ENCODE measurements around the gene SLF2. TPM values are rescaled to one million over a fixed set of nuclear protein-coding genes. Genes with fewer than 3 reads are reported as not detected.
A peak's percentile ranks its signal among the peaks of the same experiment; 100 is the strongest.

SLF2 gene
- total and polyA plus RNA-seq, 2 of the 13 experiments (the other 11 are each of a cell fraction or from before 2014, with no cell fraction given) = 12.2 to 48.1 TPM

DNA sequence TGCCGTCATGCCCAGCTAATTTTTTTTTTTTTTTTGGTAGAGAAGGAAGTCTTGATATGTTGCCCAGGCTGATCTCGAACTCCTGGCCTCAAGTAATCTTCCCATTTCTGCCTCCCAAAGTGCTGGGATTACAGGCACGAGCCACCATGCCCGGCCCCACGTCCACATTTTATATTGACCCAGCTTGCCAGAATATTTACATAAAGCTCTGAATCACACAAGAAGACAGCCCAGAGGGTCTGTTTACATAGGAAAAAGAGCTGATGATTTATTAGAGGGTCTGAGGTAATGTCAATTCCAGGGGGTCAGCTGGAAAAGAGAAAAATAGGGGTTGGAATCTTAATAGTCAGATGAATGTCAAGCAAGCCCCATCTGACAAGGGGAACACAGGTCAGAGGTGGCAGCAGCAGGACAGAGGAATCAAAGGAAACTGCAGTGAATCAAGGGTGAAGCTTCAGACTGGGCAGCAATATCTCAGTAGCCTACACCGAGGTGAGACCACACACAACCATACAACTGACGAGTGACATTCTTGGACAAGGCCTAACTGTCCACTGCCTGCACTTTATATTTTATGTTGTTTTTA, 15.8 kb upstream of the SLF2 start (continued):
- TF ChIP-seq ZNF709 (CRISPR knock-in tag; IDR thresholded peaks at IDR 0.05) (no peak), ZNF546 (CRISPR knock-in tag; conservative IDR thresholded peaks at IDR 0.05) (no peak), SRSF9 (IDR thresholded peaks at IDR 0.05; ENCODE audit: borderline replicate concordance, insufficient read depth, low read depth, low read length, poor library complexity, severe bottlenecking) (no peak), ZNF484 (CRISPR knock-in tag; IDR thresholded peaks at IDR 0.05; ENCODE audit: borderline replicate concordance, low read depth) (no peak), ZBTB42 (CRISPR knock-in tag; IDR thresholded peaks at IDR 0.05) (no peak), GABPA (IDR thresholded peaks at IDR 0.05; ENCODE audit: low read depth, low read length) (no peak), GABPA (CRISPR knock-in tag; IDR thresholded peaks at IDR 0.05; ENCODE audit: low read depth) (no peak), KLF15 (CRISPR knock-in tag; IDR thresholded peaks at IDR 0.05; ENCODE audit: borderline replicate concordance) (no peak), HMG20A (CRISPR knock-in tag; IDR thresholded peaks at IDR 0.05; ENCODE audit: borderline replicate concordance) (0 out of 2 replicates have a peak, but pooled peaks have one; percentile 40), HDAC2 (CRISPR knock-in tag; IDR thresholded peaks at IDR 0.05) (peak; percentile 35; the same call in 1 of the 2 replicates)
- TF ChIP-seq, protein P1, sequence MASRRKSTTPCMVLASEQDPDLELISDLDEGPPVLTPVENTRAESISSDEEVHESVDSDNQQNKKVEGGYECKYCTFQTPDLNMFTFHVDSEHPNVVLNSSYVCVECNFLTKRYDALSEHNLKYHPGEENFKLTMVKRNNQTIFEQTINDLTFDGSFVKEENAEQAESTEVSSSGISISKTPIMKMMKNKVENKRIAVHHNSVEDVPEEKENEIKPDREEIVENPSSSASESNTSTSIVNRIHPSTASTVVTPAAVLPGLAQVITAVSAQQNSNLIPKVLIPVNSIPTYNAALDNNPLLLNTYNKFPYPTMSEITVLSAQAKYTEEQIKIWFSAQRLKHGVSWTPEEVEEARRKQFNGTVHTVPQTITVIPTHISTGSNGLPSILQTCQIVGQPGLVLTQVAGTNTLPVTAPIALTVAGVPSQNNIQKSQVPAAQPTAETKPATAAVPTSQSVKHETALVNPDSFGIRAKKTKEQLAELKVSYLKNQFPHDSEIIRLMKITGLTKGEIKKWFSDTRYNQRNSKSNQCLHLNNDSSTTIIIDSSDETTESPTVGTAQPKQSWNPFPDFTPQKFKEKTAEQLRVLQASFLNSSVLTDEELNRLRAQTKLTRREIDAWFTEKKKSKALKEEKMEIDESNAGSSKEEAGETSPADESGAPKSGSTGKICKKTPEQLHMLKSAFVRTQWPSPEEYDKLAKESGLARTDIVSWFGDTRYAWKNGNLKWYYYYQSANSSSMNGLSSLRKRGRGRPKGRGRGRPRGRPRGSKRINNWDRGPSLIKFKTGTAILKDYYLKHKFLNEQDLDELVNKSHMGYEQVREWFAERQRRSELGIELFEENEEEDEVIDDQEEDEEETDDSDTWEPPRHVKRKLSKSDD (CRISPR knock-in tag; IDR thresholded peaks at IDR 0.05; ENCODE audit: low read depth) = no peak
- TF ChIP-seq, protein P2, sequence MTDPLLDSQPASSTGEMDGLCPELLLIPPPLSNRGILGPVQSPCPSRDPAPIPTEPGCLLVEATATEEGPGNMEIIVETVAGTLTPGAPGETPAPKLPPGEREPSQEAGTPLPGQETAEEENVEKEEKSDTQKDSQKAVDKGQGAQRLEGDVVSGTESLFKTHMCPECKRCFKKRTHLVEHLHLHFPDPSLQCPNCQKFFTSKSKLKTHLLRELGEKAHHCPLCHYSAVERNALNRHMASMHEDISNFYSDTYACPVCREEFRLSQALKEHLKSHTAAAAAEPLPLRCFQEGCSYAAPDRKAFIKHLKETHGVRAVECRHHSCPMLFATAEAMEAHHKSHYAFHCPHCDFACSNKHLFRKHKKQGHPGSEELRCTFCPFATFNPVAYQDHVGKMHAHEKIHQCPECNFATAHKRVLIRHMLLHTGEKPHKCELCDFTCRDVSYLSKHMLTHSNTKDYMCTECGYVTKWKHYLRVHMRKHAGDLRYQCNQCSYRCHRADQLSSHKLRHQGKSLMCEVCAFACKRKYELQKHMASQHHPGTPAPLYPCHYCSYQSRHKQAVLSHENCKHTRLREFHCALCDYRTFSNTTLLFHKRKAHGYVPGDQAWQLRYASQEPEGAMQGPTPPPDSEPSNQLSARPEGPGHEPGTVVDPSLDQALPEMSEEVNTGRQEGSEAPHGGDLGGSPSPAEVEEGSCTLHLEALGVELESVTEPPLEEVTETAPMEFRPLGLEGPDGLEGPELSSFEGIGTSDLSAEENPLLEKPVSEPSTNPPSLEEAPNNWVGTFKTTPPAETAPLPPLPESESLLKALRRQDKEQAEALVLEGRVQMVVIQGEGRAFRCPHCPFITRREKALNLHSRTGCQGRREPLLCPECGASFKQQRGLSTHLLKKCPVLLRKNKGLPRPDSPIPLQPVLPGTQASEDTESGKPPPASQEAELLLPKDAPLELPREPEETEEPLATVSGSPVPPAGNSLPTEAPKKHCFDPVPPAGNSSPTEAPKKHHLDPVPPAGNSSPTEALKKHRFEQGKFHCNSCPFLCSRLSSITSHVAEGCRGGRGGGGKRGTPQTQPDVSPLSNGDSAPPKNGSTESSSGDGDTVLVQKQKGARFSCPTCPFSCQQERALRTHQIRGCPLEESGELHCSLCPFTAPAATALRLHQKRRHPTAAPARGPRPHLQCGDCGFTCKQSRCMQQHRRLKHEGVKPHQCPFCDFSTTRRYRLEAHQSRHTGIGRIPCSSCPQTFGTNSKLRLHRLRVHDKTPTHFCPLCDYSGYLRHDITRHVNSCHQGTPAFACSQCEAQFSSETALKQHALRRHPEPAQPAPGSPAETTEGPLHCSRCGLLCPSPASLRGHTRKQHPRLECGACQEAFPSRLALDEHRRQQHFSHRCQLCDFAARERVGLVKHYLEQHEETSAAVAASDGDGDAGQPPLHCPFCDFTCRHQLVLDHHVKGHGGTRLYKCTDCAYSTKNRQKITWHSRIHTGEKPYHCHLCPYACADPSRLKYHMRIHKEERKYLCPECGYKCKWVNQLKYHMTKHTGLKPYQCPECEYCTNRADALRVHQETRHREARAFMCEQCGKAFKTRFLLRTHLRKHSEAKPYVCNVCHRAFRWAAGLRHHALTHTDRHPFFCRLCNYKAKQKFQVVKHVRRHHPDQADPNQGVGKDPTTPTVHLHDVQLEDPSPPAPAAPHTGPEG (CRISPR knock-in tag; IDR thresholded peaks at IDR 0.05) = no peak
- TF ChIP-seq, protein P3, sequence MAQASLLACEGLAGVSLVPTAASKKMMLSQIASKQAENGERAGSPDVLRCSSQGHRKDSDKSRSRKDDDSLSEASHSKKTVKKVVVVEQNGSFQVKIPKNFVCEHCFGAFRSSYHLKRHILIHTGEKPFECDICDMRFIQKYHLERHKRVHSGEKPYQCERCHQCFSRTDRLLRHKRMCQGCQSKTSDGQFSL (CRISPR knock-in tag; IDR thresholded peaks at IDR 0.05) = no peak
- TF ChIP-seq, protein P4, sequence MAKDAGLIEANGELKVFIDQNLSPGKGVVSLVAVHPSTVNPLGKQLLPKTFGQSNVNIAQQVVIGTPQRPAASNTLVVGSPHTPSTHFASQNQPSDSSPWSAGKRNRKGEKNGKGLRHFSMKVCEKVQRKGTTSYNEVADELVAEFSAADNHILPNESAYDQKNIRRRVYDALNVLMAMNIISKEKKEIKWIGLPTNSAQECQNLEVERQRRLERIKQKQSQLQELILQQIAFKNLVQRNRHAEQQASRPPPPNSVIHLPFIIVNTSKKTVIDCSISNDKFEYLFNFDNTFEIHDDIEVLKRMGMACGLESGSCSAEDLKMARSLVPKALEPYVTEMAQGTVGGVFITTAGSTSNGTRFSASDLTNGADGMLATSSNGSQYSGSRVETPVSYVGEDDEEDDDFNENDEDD (CRISPR knock-in tag; IDR thresholded peaks at IDR 0.05; ENCODE audit: borderline replicate concordance) = no peak
- TF ChIP-seq, protein P5, sequence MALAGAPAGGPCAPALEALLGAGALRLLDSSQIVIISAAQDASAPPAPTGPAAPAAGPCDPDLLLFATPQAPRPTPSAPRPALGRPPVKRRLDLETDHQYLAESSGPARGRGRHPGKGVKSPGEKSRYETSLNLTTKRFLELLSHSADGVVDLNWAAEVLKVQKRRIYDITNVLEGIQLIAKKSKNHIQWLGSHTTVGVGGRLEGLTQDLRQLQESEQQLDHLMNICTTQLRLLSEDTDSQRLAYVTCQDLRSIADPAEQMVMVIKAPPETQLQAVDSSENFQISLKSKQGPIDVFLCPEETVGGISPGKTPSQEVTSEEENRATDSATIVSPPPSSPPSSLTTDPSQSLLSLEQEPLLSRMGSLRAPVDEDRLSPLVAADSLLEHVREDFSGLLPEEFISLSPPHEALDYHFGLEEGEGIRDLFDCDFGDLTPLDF (CRISPR knock-in tag; IDR thresholded peaks at IDR 0.05) = no peak
- TF ChIP-seq, protein P6, sequence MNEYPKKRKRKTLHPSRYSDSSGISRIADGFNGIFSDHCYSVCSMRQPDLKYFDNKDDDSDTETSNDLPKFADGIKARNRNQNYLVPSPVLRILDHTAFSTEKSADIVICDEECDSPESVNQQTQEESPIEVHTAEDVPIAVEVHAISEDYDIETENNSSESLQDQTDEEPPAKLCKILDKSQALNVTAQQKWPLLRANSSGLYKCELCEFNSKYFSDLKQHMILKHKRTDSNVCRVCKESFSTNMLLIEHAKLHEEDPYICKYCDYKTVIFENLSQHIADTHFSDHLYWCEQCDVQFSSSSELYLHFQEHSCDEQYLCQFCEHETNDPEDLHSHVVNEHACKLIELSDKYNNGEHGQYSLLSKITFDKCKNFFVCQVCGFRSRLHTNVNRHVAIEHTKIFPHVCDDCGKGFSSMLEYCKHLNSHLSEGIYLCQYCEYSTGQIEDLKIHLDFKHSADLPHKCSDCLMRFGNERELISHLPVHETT (CRISPR knock-in tag; conservative IDR thresholded peaks at IDR 0.05) = no peak

Data from HepG2 (cell line).